Astrocyte of the spinal cord (primary cell): ENCODE measurements around the gene RICTOR.

ENCODE experiments used
- DNase-seq: peaks from one replicate; pipeline ENCODE4 v3.0.0; 2011; ENCODE audit warnings: low read depth, low spot score
- H3K4me3 ChIP-seq: 2 replicates; pipeline ENCODE4 v1.5.1; 2011; ENCODE audit warnings: low read depth, mild to moderate bottlenecking, low read length, moderate library complexity
- in situ Hi-C: cut with HindIII; loops from 2 replicates; pipeline ENCODE4 v1.10.0; 2017; ENCODE audit warnings: low sequenced_read_pairs
- TF ChIP-seq, protein P1 (sequence below): IDR thresholded peaks from 2 replicates; pipeline ENCODE4 v1.5.1; 2012; ENCODE audit warnings: low read depth, mild to moderate bottlenecking, low read length, inconsistent platforms

Gene RICTOR

DNA sequence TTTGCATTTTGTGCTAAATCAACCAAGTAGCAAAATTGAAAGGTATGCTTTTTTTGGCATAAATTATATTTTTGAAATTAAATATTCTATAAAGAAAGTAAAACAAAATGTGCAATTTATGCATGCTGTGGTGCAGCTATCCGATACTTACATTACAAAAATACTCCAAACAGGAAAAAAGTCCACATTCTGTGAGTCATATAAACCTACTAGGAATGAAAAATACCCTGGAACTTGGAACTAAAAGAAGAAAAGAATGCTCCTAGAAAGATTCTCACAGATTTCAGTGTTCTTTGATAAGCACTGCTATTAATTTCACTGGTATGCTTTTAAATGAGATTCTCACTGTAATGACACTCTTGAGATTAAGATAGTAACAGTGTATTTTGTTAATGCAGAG lies 135.8 kb downstream of the RICTOR start:
- H3K4me3 ChIP-seq = no peak overlapping the region
- DNase-seq = peak; percentile 51
- TF ChIP-seq, protein P1, sequence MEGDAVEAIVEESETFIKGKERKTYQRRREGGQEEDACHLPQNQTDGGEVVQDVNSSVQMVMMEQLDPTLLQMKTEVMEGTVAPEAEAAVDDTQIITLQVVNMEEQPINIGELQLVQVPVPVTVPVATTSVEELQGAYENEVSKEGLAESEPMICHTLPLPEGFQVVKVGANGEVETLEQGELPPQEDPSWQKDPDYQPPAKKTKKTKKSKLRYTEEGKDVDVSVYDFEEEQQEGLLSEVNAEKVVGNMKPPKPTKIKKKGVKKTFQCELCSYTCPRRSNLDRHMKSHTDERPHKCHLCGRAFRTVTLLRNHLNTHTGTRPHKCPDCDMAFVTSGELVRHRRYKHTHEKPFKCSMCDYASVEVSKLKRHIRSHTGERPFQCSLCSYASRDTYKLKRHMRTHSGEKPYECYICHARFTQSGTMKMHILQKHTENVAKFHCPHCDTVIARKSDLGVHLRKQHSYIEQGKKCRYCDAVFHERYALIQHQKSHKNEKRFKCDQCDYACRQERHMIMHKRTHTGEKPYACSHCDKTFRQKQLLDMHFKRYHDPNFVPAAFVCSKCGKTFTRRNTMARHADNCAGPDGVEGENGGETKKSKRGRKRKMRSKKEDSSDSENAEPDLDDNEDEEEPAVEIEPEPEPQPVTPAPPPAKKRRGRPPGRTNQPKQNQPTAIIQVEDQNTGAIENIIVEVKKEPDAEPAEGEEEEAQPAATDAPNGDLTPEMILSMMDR = no peak
- in situ Hi-C loops = no loop called here

DNA sequence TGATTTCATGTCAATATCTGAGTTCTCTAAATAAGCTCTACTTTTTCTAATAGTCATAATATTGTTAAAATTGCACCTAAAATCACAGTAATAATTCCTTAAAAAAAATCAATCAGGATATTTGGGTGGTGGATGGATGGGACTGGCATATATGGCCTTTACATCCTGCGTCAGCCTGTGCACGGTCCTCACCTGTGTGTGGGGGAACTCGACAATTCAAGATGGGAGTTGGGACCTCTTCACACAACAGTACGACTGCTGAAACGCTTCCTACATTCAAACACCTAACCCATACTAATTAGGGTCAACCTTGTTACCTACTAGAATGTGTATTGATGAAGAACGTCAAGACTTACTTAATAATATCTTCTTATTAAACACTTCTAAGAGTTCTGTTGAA lies 137.9 kb downstream of the RICTOR start:
- no peak overlapping the region for H3K4me3 ChIP-seq
- in situ Hi-C loops = no loop called here
- no peak for DNase-seq
- TF ChIP-seq, protein P1 = no peak

DNA sequence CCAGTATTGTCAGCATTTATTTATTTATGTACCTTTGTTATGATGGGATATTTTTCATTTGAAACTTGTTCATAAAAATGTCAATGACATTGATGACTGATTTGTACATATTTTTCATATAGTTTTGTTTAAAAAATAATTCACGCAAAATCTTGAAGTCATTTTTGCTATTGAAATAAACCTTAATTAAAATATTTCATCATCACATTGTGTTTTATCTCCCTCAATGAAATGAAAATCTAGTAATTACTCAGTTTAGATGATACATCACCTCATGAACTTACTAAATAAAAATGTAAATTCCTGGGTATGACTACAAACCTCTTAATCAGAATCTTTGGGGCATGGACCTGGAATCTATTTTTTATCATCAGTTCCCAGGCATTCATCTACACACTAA lies 138.8 kb downstream of the RICTOR start:
- TF ChIP-seq, protein P1 = no peak
- no peak for DNase-seq
- in situ Hi-C loops = no loop called here
- no peak overlapping the region for H3K4me3 ChIP-seq

DNA sequence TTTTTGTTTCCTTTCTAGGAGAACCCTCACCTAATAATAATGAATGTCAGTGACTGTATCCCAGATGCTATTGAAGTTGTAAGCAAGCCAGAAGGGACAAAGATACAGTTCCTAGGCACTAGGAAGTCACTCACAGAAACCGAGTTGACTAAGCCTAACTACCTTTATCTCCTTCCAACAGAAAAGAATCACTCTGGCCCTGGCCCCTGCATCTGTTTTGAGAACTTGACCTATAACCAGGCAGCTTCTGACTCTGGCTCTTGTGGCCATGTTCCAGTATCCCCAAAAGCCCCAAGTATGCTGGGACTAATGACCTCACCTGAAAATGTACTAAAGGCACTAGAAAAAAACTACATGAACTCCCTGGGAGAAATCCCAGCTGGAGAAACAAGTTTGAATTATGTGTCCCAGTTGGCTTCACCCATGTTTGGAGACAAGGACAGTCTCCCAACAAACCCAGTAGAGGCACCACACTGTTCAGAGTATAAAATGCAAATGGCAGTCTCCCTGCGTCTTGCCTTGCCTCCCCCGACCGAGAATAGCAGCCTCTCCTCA lies 141.3 kb downstream of the RICTOR start:
- in situ Hi-C loops = no loop called here

DNA sequence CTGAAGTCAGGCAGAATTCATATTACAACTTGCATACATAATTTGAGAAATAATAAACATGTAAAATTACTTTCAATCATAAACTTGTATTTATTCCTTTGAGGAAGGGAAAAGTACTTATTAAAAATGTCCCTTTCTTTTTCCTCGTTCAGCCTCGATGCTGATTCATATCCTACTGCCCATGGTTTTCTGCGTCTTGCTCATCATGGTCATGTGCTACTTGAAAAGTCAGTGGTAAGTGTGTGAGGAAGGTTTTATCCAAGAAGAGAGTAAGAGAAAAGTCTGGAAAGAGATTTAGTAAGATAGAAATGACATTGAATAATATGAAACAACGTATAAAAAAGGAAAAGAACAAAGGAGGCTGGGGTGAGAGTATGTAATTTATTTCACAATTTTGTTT lies 142.5 kb downstream of the RICTOR start:
- TF ChIP-seq, protein P1 = no peak
- DNase-seq = peak; percentile 15
- H3K4me3 ChIP-seq = no peak overlapping the region
- in situ Hi-C loops = no loop called here

More for the DNA sequence above, 141.3 kb downstream of the RICTOR start:
- H3K4me3 ChIP-seq = no peak overlapping the region
- TF ChIP-seq, protein P1 = no peak
- no peak for DNase-seq

DNA sequence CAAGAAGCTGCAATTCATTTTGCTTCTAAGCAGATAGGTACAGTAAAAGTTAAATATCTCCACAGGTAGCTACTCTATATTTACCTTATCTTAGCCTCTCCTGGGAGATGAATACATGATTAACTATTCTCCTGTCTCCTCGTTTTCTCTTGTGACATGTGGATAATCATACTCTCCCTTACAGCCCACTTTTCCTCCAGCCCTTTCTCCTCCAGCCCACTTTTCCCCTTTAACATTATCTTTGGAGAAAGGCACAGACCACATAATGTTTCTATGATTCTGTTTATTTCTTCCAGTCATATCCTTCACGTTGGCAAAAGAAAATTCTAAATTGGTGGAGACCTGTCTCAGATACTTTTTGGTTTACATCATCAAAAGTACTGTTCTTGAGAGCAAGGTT lies 144.4 kb downstream of the RICTOR start:
- DNase-seq = no peak
- in situ Hi-C loops = no loop called here
- TF ChIP-seq, protein P1 = no peak
- H3K4me3 ChIP-seq = no peak overlapping the region

DNA sequence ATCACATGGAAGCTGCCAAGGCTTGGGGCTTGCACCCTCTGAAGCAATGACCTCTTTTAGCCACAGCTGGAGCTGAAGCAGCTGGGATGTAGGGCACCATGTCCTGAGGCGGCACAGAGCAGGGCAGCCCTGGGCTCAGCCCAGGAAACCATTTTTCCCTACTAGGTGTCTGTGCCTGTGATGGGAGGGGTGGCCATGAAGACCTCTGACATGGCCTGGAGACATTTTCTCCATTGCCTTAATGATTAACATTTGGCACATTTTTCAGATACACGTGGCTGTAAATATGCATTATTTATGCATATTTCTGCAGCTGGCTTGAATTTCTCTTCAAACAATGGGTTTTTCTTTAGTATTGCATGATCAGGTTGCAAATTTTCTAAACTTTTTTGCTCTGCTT lies 146.7 kb downstream of the RICTOR start:
- TF ChIP-seq, protein P1 = no peak
- in situ Hi-C loops = no loop called here

More for the DNA sequence above, 146.7 kb downstream of the RICTOR start:
- no peak for DNase-seq
- no peak overlapping the region for H3K4me3 ChIP-seq
